HepG2 (cell line): ENCODE results near the gene SPHK2. TPM values are rescaled to one million over a fixed set of nuclear protein-coding genes. Genes with fewer than 3 reads are reported as not detected.

ENCODE experiments used
- ARHGAP35 ChIP-seq: sonication (generic); formaldehyde crosslinking; IDR thresholded peaks from 2 replicates; pipeline ENCODE4 v1.9.0; 2022; ENCODE audit warnings: mild to moderate bottlenecking, inconsistent platforms, moderate library complexity, missing genetic modification reagents, borderline replicate concordance
- ATAD3A ChIP-seq: sonication (generic); formaldehyde crosslinking; IDR thresholded peaks from 2 replicates; pipeline ENCODE4 v1.4.0; 2020; ENCODE audit warnings: missing genetic modification reagents
- FOXM1 ChIP-seq: sonication (generic); formaldehyde crosslinking; IDR thresholded peaks from 2 replicates; pipeline ENCODE4 v1.5.0; 2020; ENCODE audit warnings: missing genetic modification reagents
- HDAC2 ChIP-seq: sonication (generic); formaldehyde crosslinking; IDR thresholded peaks from 2 replicates; pipeline ENCODE4 v1.4.0; 2020; ENCODE audit warnings: missing genetic modification reagents
- NAIF1 ChIP-seq: sonication (generic); formaldehyde crosslinking; IDR thresholded peaks from 2 replicates; pipeline ENCODE4 v1.5.0; 2020; ENCODE audit warnings: mild to moderate bottlenecking, missing genetic modification reagents, borderline replicate concordance
- NCOR1 ChIP-seq: fragments of 200-600 bp; sonication (generic); IDR thresholded peaks from 2 replicates; pipeline ENCODE4 v1.7.0; 2017; ENCODE audit warnings: antibody characterized with exemption, low read length, borderline replicate concordance
- PHF21A ChIP-seq: sonication (generic); formaldehyde crosslinking; IDR thresholded peaks from 2 replicates; pipeline ENCODE4 v1.5.0; 2020; ENCODE audit warnings: mild to moderate bottlenecking, missing genetic modification reagents
- RFX3 ChIP-seq: IDR thresholded peaks from 2 replicates; pipeline ENCODE4 v1.6.1; 2016; ENCODE audit warnings: missing biosample characterization, missing genetic modification reagents
- SAP130 ChIP-seq: IDR thresholded peaks from 2 replicates; pipeline ENCODE4 v1.6.1; 2016; ENCODE audit warnings: low read depth
- SIN3B ChIP-seq: fragments of 150-350 bp; IDR thresholded peaks from 2 replicates; pipeline ENCODE4 v1.6.1; 2014; ENCODE audit warnings: low read length
- SMARCC2 ChIP-seq: fragments of 450-650 bp; IDR thresholded peaks from 2 replicates; pipeline ENCODE4 v1.6.1; 2017; ENCODE audit warnings: antibody characterized with exemption, mild to moderate bottlenecking
- SNRNP70 ChIP-seq: fragments of 200-400 bp; formaldehyde crosslinking; IDR thresholded peaks from 2 replicates; pipeline ENCODE4 v1.6.1; 2017; ENCODE audit warnings: mild to moderate bottlenecking, low read depth, low read length, moderate library complexity
- SOX6 ChIP-seq, 2 experiments: fragments of 450-650 bp in 1 of 2; sonication (generic) in 1 of 2; formaldehyde crosslinking in 1 of 2; IDR thresholded peaks; 2 replicates each; pipeline versions ENCODE4 v1.4.0 to v1.6.1; 2017 to 2020; ENCODE audit warnings: antibody characterized with exemption in 1 of 2, mild to moderate bottlenecking in 1 of 2, missing genetic modification reagents in 1 of 2
- TARDBP ChIP-seq: sonication (generic); formaldehyde crosslinking; IDR thresholded peaks from 2 replicates; pipeline ENCODE4 v1.8.0; 2022; ENCODE audit warnings: mild to moderate bottlenecking, missing genetic modification reagents
- ZBTB42 ChIP-seq: sonication (generic); formaldehyde crosslinking; IDR thresholded peaks from 2 replicates; pipeline ENCODE4 v1.5.0; 2020; ENCODE audit warnings: mild to moderate bottlenecking, missing genetic modification reagents
- ZKSCAN1 ChIP-seq: fragments of 150-350 bp; IDR thresholded peaks from 2 replicates; pipeline ENCODE4 v1.6.1; 2014; ENCODE audit warnings: low read length
- ZNF280D ChIP-seq: sonication (generic); formaldehyde crosslinking; IDR thresholded peaks from 2 replicates; pipeline ENCODE4 v1.5.1; 2020; ENCODE audit warnings: mild to moderate bottlenecking, missing genetic modification reagents
- ZNF484 ChIP-seq: sonication (generic); formaldehyde crosslinking; IDR thresholded peaks from 2 replicates; pipeline ENCODE4 v1.5.1; 2020; ENCODE audit warnings: mild to moderate bottlenecking, low read depth, missing genetic modification reagents, borderline replicate concordance
- ZNF839 ChIP-seq: sonication (generic); formaldehyde crosslinking; IDR thresholded peaks from 2 replicates; pipeline ENCODE4 v1.4.0; 2020; ENCODE audit warnings: missing genetic modification reagents, mild to moderate bottlenecking, borderline replicate concordance
- polyA plus RNA-seq, 8 experiments: library from polyadenylated mRNA; depleted of rRNA in 3 of 8; stranded (reverse) in 7 of 8; unstranded in 1 of 8; fragments of >200 nt; fragmentation: Illumina TruSeq in 4 of 8; extraction: Trizol in 4 of 8; gene quantifications; 2 replicates each; pipeline versions ENCODE4 v1.2.1 to v1.2.3, GENCODE V29; 2011 to 2016; ENCODE audit warnings: low read depth in 4 of 8, missing spikeins in 1 of 8, mixed read lengths in 1 of 8; ENCODE audit not compliant: insufficient read depth in 1 of 8
- total RNA-seq, 5 experiments: library from RNA; depleted of rRNA; stranded (reverse); fragments of >200 nt; fragmentation: Illumina TruSeq; extraction: Trizol; gene quantifications; 2 replicates each; pipeline ENCODE4 v1.2.3, GENCODE V29; 2016; ENCODE audit warnings: low read depth in 1 of 5
- TF ChIP-seq, protein P1 (sequence below): sonication (generic); formaldehyde crosslinking; IDR thresholded peaks from 2 replicates; pipeline ENCODE4 v1.5.0; 2020; ENCODE audit warnings: missing genetic modification reagents, mild to moderate bottlenecking, borderline replicate concordance
- TF ChIP-seq, protein P2 (sequence below): sonication (generic); formaldehyde crosslinking; IDR thresholded peaks from 2 replicates; pipeline ENCODE4 v1.4.0; 2020; ENCODE audit warnings: mild to moderate bottlenecking, missing genetic modification reagents, borderline replicate concordance
- TF ChIP-seq, protein P3 (sequence below): sonication (generic); formaldehyde crosslinking; IDR thresholded peaks from 2 replicates; pipeline ENCODE4 v1.4.0; 2020; ENCODE audit warnings: missing genetic modification reagents, borderline replicate concordance

SPHK2 gene
- total and polyA plus RNA-seq, 2 of the 13 experiments (the other 11 are each of a cell fraction or from before 2014, with no cell fraction given) = 2.9 to 14.4 TPM

DNA sequence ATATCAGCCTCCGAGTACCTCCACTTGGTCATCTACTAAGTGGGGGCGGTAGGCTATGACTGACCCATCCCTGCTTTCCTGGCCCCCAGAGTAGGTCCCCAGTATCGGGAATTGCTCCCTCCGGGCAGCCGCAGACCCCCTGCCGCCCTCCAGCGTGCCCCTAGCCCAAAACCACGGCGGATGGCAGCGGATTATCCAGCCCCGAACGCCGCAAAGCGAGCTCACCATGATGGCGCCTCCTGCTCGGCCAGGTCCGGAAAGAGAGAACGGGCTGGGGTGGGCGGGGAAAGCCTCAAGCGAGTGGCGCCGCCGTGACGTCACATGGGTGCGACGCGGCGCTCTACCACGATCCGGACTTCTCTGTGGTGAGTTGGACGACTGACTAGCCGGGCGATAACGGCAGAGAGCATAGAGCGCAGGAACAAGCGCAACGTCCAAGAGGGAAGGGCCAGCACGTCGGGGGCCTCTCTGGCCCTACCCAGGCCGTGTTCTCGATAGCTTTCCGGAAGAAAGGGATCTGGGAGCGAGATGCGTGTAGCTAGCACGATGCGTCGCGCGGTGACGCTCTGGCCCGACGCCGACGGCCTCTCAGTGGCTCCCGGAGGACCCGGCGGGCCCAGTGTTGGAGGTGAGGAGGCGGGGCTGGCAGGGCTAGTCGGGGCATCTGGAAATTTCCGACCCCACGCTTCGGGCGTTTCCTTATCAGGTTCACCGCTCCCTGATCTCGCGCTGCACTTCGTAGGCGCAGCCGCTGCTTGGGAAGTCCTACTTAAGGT, at the start of gene SPHK2, which contains the start of gene RPL18 (continued):
- TF ChIP-seq ZNF484 (CRISPR knock-in tag) = no peak
- TF ChIP-seq SAP130 = peak; percentile 97
- TF ChIP-seq ATAD3A (CRISPR knock-in tag) = no peak
- 0 out of 2 replicates have a peak, but pooled peaks have one; percentile 80 for TF ChIP-seq ZNF839 (CRISPR knock-in tag)
- TF ChIP-seq NCOR1 = peak; percentile 27; the same call in 1 of the 2 replicates
- TF ChIP-seq SNRNP70 = no peak
- TF ChIP-seq, protein P1, sequence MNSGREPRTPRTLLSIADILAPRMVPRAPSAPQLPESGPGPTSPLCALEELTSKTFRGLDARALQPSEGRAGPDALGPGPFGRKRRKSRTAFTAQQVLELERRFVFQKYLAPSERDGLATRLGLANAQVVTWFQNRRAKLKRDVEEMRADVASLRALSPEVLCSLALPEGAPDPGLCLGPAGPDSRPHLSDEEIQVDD = no peak
- 0 out of 2 replicates have a peak, but pooled peaks have one; percentile 34 for TF ChIP-seq RFX3 (CRISPR knock-in tag)
- TF ChIP-seq SMARCC2 = no peak
- TF ChIP-seq HDAC2 (CRISPR knock-in tag) = peak; percentile 78
- no peak for TF ChIP-seq ZNF280D (CRISPR knock-in tag)
- no peak for TF ChIP-seq FOXM1 (CRISPR knock-in tag)
- no peak for TF ChIP-seq SOX6 (IDR thresholded peaks at IDR 0.05)
- TF ChIP-seq SOX6 (CRISPR knock-in tag; IDR thresholded peaks at IDR 0.05) = peak; percentile 77
- TF ChIP-seq ZBTB42 (CRISPR knock-in tag) = peak; percentile 89
- 0 out of 2 replicates have a peak, but pooled peaks have one; percentile 49 for TF ChIP-seq ZKSCAN1
- no peak for TF ChIP-seq ARHGAP35
- peak; percentile 62 for TF ChIP-seq SIN3B
- TF ChIP-seq, protein P2, sequence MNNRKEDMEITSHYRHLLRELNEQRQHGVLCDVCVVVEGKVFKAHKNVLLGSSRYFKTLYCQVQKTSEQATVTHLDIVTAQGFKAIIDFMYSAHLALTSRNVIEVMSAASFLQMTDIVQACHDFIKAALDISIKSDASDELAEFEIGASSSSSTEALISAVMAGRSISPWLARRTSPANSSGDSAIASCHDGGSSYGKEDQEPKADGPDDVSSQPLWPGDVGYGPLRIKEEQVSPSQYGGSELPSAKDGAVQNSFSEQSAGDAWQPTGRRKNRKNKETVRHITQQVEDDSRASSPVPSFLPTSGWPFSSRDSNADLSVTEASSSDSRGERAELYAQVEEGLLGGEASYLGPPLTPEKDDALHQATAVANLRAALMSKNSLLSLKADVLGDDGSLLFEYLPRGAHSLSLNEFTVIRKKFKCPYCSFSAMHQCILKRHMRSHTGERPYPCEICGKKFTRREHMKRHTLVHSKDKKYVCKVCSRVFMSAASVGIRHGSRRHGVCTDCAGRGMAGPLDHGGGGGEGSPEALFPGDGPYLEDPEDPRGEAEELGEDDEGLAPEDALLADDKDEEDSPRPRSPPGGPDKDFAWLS (CRISPR knock-in tag) = 0 out of 2 replicates have a peak, but pooled peaks have one; percentile 6
- TF ChIP-seq TARDBP (CRISPR knock-in tag) = peak; percentile 95
- no peak; the same call in none of the 2 replicates for TF ChIP-seq NAIF1 (CRISPR knock-in tag)
- TF ChIP-seq PHF21A (CRISPR knock-in tag) = peak; percentile 99
- TF ChIP-seq, protein P3, sequence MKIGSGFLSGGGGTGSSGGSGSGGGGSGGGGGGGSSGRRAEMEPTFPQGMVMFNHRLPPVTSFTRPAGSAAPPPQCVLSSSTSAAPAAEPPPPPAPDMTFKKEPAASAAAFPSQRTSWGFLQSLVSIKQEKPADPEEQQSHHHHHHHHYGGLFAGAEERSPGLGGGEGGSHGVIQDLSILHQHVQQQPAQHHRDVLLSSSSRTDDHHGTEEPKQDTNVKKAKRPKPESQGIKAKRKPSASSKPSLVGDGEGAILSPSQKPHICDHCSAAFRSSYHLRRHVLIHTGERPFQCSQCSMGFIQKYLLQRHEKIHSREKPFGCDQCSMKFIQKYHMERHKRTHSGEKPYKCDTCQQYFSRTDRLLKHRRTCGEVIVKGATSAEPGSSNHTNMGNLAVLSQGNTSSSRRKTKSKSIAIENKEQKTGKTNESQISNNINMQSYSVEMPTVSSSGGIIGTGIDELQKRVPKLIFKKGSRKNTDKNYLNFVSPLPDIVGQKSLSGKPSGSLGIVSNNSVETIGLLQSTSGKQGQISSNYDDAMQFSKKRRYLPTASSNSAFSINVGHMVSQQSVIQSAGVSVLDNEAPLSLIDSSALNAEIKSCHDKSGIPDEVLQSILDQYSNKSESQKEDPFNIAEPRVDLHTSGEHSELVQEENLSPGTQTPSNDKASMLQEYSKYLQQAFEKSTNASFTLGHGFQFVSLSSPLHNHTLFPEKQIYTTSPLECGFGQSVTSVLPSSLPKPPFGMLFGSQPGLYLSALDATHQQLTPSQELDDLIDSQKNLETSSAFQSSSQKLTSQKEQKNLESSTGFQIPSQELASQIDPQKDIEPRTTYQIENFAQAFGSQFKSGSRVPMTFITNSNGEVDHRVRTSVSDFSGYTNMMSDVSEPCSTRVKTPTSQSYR (CRISPR knock-in tag) = no peak
